Measurements from ENCODE around the gene SMPDL3A. TPM values are rescaled to one million over a fixed set of nuclear protein-coding genes. Genes with fewer than 3 reads are reported as not detected.

The SMPDL3A gene
- total and polyA plus RNA-seq, 2 of the 13 experiments (the other 11 are each of a cell fraction or from before 2014, with no cell fraction given): 7.8 to 17.3 TPM

DNA sequence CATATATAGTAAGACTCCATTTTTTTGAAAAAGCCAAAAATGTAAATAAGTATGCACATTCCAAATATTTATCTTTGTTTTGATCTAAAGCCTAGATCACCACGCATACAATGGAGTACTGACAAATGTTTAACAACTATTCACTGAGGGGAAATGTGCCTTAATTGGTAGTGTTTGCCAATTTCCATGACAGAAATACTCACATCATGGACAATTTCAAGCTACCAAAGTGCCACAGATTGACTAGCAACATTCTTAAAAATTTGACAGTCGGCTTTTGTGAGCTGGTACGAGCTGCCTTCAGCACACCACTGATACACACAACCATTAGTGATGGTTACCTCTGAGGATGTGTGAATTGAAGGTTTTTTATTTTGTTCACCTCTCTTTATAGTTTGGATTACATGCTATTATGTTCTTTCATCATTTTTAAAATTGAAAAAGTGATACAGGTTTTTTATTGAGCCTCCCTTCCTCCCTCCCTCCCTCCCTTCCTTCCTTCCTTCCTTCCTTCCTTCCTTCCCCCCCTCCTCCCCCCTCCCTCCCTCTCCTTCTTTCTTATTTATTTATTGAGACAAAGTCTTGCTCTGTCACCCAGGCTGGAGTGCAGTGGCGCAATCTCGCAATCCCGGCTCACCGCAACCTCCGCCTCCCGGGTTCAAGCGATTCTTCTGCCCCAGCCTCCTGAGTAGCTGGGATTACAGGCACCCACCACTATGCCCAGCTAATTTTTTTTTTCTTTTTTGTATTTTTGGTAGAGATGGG is 19.2 kb downstream of the SMPDL3A start (continued):
- TF ChIP-seq, protein P1, sequence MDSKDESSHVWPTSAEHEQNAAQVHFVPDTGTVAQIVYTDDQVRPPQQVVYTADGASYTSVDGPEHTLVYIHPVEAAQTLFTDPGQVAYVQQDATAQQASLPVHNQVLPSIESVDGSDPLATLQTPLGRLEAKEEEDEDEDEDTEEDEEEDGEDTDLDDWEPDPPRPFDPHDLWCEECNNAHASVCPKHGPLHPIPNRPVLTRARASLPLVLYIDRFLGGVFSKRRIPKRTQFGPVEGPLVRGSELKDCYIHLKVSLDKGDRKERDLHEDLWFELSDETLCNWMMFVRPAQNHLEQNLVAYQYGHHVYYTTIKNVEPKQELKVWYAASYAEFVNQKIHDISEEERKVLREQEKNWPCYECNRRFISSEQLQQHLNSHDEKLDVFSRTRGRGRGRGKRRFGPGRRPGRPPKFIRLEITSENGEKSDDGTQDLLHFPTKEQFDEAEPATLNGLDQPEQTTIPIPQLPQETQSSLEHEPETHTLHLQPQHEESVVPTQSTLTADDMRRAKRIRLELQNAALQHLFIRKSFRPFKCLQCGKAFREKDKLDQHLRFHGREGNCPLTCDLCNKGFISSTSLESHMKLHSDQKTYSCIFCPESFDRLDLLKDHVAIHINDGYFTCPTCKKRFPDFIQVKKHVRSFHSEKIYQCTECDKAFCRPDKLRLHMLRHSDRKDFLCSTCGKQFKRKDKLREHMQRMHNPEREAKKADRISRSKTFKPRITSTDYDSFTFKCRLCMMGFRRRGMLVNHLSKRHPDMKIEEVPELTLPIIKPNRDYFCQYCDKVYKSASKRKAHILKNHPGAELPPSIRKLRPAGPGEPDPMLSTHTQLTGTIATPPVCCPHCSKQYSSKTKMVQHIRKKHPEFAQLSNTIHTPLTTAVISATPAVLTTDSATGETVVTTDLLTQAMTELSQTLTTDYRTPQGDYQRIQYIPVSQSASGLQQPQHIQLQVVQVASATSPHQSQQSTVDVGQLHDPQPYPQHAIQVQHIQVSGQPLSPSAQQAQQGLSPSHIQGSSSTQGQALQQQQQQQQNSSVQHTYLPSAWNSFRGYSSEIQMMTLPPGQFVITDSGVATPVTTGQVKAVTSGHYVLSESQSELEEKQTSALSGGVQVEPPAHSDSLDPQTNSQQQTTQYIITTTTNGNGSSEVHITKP (CRISPR knock-in tag; IDR thresholded peaks at IDR 0.05; ENCODE audit: low read depth): no peak

DNA sequence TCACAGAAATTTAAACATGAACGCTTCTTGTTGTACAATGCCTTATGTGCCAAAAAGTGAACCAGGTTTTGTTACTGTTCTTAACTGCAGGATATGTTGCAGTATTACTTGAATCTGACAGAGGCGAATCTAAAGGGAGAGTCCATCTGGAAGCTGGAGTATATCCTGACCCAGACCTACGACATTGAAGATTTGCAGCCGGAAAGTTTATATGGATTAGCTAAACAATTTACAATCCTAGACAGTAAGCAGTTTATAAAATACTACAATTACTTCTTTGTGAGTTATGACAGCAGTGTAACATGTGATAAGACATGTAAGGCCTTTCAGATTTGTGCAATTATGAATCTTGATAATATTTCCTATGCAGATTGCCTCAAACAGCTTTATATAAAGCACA is 19.9 kb downstream of the SMPDL3A start:
- 94% methylated on average over 4 of the region's 4 CpGs for WGBS (ENCODE audit: low lambda C conversion rate)
- ChIA-PET POLR2A (interaction anchor here (1.0 to 1.9 kb wide), 2 partner anchors 17 to 19 kb away, joined by 3 to 4 read pairs; no protein-coding TSS in a partner anchor), CTCF (ENCODE audit: low intra/inter-chr PET ratio, low total read pairs) (no interaction called here)
- intact Hi-C loops (cut with micrococcal nuclease; ENCODE audit: unreplicated experiment) (no loop called here), in situ Hi-C loops (cut with HindIII; ENCODE audit: extremely low pct_ligation_motif_present, low pct_unique_long_range_greater_than_20kb) (no loop called here)
- no peaks in the 10 kb centered on the region; a peak in 1 of 5 replicates for H3K36me3 ChIP-seq (replicated peaks in 1 of 2; ENCODE audit: control insufficient read depth in 1 of 2, insufficient read depth in 2 of 2, low read length in 2 of 2)
- no peak overlapping the region for H2AFZ ChIP-seq (ENCODE audit: low read length)
- H3K27ac ChIP-seq (ENCODE audit: extremely low read length, insufficient read depth, low read length): no peak overlapping the region
- H3K4me1 ChIP-seq (ENCODE audit: insufficient read depth, low read length): no peaks in the 10 kb centered on the region
- FAIRE-seq (no peak), ATAC-seq (no peak), DNase-seq (ENCODE audit: low spot score) (no peak)
- no peak overlapping the region for H3K4me3 ChIP-seq (replicated peaks in 1 of 3; ENCODE audit: insufficient read depth in 1 of 3, low read depth in 2 of 3, low read length in 3 of 3)
- H3K9me3 ChIP-seq (ENCODE audit: low read length): no peaks in the 10 kb centered on the region
- H3K79me2 ChIP-seq (ENCODE audit: insufficient read depth, low read length): no peaks in the 10 kb centered on the region
- H4K20me1 ChIP-seq (ENCODE audit: insufficient read depth, low read length): no peaks in the 10 kb centered on the region
- no peak overlapping the region for H3K4me2 ChIP-seq (ENCODE audit: low read depth, low read length)
- BruUV-seq (replicated peaks): no TSS peak
- TF ChIP-seq ZNF790 (CRISPR knock-in tag; IDR thresholded peaks at IDR 0.05; ENCODE audit: borderline replicate concordance) (no peak), RARG (CRISPR knock-in tag; IDR thresholded peaks at IDR 0.05; ENCODE audit: low read depth) (no peak), DPF2 (CRISPR knock-in tag; IDR thresholded peaks at IDR 0.05; ENCODE audit: borderline replicate concordance, low read depth) (no peak), SSRP1 (CRISPR knock-in tag; IDR thresholded peaks at IDR 0.05) (no peak), CCAR2 (optimal IDR thresholded peaks at IDR 0.05; ENCODE audit: low read depth, low read length) (no peak), RORA (CRISPR knock-in tag; IDR thresholded peaks at IDR 0.05) (no peak), HOXA9 (CRISPR knock-in tag; IDR thresholded peaks at IDR 0.05; ENCODE audit: borderline replicate concordance) (no peak), MATR3 (CRISPR knock-in tag; IDR thresholded peaks at IDR 0.05) (no peak), ZFP41 (CRISPR knock-in tag; IDR thresholded peaks at IDR 0.05; ENCODE audit: borderline replicate concordance) (no peak), ZNF816 (CRISPR knock-in tag; IDR thresholded peaks at IDR 0.05; ENCODE audit: borderline replicate concordance) (no peak), SNAPC2 (CRISPR knock-in tag; IDR thresholded peaks at IDR 0.05) (no peak), ZBTB8A (CRISPR knock-in tag; IDR thresholded peaks at IDR 0.05; ENCODE audit: borderline replicate concordance, low read depth) (no peak), TARDBP (CRISPR knock-in tag; IDR thresholded peaks at IDR 0.05) (no peak)
- TF ChIP-seq, protein P2, sequence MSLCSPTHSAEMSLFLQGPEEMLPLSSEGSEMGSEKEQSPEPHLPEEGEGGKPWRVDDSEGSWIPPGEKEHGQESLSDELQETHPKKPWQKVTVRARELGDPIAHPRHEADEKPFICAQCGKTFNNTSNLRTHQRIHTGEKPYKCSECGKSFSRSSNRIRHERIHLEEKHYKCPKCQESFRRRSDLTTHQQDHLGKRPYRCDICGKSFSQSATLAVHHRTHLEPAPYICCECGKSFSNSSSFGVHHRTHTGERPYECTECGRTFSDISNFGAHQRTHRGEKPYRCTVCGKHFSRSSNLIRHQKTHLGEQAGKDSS (CRISPR knock-in tag; IDR thresholded peaks at IDR 0.05; ENCODE audit: borderline replicate concordance, low read depth): no peak
- TF ChIP-seq, protein P3, sequence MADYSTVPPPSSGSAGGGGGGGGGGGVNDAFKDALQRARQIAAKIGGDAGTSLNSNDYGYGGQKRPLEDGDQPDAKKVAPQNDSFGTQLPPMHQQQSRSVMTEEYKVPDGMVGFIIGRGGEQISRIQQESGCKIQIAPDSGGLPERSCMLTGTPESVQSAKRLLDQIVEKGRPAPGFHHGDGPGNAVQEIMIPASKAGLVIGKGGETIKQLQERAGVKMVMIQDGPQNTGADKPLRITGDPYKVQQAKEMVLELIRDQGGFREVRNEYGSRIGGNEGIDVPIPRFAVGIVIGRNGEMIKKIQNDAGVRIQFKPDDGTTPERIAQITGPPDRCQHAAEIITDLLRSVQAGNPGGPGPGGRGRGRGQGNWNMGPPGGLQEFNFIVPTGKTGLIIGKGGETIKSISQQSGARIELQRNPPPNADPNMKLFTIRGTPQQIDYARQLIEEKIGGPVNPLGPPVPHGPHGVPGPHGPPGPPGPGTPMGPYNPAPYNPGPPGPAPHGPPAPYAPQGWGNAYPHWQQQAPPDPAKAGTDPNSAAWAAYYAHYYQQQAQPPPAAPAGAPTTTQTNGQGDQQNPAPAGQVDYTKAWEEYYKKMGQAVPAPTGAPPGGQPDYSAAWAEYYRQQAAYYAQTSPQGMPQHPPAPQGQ (CRISPR knock-in tag; IDR thresholded peaks at IDR 0.05; ENCODE audit: borderline replicate concordance): no peak
- H3K27me3 ChIP-seq (ENCODE audit: control insufficient read depth in 1 of 2, insufficient read depth in 2 of 2, low read length in 2 of 2): no peaks in the 10 kb centered on the region
- no peak overlapping the region for H3K9ac ChIP-seq (ENCODE audit: insufficient read depth, low read depth, low read length)
